CD4-positive, alpha-beta T cell treated with Interleukin-2 at 100 ng/mL for 4 hours (primary cell): ENCODE results near the gene NTRK1.

ENCODE experiments used
- DNase-seq: peaks from one replicate; pipeline ENCODE4 v3.0.0-alpha.2; 2020; ENCODE audit warnings: low spot score

The NTRK1 gene

GRCh38 chr1:156881101-156881500 is 20.4 kb downstream of the NTRK1 start:
- DNase-seq: no peak

DNA sequence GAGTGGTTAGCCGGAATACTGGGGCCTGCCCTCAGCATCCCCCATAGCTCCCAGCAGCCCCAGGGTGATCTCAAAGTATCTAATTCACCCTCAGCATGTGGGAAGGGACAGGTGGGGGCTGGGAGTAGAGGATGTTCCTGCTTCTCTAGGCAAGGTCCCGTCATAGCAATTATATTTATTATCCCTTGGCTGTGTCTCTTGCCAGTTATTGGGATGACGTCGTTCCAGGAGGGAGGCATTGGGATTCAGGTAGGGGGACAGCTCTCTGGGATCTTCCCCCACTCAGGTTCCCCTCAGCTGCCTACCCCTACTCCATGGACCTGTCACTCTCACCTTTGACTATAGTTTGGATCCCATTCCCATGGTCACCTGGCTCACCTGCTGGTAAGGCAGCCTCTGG is 21.0 kb downstream of the NTRK1 start:
- DNase-seq: no peak

DNA sequence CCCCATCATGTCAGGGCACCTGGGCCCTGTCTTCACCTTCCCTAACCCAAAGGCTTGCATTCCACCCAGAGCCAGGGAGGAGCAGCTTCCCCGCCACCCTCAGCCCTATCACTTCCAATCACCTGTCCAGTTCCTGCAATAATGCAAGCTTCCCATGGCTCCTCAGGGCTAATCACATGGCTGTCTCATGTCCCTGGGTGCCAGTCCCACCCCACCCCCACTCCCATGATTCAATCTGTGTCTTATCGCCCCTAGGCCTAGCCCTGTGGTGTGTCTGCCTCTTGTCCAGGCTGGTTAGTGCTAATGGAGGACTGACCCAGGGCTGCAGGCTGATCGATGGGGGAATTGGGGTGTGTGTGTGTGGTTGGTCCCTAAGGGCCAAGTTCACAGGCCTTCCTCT is 21.9 kb downstream of the NTRK1 start:
- DNase-seq: no peak

DNA sequence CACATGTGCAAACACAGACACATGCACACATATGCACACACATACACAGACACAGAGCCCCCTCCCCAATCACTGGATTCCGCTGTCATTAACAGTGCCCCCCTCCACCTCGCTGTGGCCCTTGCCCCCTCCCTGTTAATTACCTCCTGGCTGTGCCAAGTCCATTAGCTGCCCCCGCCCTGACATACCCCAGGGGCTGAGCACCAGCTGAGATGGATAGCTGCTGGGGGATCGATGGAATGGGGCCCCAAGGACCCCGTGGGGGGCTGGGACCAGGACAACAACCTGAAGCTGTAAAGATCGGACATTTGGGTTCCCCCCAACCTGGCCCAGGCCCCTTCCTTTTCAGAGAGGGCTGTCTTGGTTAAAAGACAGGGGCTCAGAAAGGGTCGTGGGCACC is 23.3 kb downstream of the NTRK1 start:
- no peak for DNase-seq

DNA sequence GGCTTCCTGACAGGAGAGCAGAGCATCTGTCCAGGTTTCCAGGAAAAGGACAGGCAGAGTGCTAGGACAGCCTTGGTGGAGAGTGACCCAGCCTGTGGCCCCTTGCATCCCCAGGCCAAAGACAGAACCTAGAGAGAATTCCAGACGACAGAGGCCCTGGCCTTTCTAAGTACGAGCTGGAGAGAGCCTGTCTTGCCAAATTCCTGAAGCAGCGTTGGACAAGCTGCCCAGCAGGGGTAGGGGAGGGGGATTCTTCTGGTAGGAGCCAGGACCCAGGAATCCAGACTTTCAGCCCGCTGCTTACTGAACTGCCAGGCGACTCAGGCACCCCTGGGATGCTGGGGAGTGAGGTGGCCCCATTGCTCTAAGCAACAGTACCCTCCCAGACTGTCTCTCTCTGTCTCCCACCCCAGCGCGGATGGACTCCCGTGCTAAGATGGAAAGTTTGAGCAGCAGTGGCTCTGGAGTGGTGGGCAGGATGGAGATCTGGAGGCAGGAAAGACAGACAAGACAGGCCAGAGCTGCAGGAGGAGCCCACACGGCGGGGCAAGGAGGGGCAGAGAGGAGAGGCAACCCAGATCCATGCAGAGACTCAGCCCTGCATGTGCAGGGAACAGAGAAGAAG is 24.0 kb downstream of the NTRK1 start:
- no peak for DNase-seq

DNA sequence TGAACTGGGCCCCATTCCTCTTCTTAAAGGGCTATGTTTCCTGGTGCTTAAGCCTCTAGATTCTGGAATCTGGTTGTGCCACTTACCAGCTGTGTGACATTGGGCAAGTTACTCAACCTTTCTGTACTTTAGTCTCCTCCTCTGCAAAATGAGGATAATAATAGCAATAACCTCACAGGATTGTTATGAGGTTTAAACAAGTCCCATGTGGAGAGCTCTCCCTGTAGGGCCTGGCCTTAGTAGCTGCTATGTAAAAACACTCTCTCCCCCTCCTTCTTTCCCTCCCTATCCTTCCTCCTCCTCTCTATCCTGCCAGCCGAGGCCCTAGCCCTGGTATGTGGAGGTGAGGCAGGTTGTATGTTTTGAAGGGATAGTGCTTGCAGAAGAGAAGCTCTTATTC is 24.6 kb downstream of the NTRK1 start:
- no peak for DNase-seq

- DNase-seq: no peak
These were observed 25.3 kb downstream of the NTRK1 start for GRCh38 chr1:156885880-156886355.

GRCh38 chr1:156886583-156887281 is 26.1 kb downstream of the NTRK1 start:
- DNase-seq: no peak

DNA sequence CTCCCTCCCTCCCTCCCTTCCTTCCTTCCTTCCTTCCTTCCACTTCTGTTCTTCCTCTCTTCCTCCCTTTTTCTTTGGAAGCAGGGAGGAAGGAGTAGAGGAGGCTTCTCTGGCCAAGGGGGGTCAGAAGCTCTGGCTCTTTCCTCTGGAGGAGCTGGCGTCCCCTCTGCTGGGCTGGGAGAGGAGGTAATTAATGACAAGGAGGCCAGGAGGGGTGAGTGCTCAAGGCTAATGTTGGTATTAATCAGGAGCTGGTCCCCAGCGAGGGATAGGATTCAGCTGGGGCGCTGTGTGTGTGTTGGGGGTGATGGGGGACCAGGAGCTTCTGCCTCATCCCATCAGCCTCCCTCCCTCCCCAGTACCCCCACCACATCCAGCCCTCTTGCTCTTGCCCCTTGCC is 26.7 kb downstream of the NTRK1 start:
- DNase-seq: no peak

DNA sequence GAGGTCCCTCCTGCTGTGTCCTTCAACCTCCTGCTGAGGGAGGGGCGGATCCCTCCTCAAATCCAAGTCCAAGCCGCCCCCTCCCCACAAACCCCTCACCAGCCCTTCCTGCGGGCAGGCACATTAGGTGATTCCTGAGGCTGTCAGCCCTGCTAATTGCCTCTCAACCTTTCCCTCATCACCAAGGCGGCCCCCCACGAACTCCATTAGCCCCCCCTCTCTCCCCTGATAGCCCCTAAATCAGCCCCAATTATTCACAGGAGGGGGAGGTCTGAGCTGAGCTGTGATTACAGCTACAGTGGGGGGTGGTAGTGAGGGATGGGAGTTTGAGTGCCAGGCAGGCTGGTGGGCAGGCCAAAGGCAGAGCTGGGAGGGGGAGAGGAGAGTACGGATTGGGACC is 27.1 kb downstream of the NTRK1 start:
- DNase-seq: no peak

DNA sequence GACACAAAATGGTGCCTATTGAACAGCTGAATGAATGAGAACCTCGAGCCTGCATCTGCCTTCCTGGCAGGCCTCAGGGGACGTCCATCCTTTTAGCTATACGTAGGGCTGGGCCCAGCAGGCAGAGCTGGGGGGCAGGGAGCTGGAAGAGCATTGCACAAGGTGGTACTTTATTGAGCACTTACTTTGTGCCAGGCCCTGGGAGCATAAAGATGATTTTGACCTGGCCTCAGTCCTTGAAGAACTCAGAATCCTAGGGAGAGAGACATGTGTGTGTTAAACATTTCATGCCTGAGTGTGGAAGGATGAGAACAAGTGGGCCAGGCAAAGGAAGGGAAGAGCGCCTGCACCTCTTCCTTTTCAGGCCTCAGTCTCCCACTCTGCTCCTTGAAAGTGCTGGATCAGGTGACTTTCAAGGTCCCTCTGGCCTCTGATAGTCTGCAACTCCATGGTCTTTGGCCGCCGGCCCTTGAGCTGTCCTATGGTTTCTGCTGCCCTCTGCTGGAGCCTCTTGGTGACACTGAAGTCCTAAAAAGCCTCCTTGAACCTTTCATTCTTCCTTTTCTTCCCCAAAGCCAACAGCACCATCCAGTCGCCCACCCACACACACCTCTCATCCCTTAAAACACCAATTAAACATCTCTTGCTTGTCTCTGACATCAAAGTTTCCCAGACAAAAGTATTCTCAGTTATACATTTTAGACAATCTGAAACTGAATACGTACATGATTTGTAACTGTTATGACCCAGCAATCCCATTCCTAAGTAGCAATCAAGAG is 29.3 kb downstream of the NTRK1 start:
- peak; percentile 60 for DNase-seq

GRCh38 chr1:156892190-156893047 is 31.8 kb downstream of the NTRK1 start:
- DNase-seq: peak; percentile 82

DNA sequence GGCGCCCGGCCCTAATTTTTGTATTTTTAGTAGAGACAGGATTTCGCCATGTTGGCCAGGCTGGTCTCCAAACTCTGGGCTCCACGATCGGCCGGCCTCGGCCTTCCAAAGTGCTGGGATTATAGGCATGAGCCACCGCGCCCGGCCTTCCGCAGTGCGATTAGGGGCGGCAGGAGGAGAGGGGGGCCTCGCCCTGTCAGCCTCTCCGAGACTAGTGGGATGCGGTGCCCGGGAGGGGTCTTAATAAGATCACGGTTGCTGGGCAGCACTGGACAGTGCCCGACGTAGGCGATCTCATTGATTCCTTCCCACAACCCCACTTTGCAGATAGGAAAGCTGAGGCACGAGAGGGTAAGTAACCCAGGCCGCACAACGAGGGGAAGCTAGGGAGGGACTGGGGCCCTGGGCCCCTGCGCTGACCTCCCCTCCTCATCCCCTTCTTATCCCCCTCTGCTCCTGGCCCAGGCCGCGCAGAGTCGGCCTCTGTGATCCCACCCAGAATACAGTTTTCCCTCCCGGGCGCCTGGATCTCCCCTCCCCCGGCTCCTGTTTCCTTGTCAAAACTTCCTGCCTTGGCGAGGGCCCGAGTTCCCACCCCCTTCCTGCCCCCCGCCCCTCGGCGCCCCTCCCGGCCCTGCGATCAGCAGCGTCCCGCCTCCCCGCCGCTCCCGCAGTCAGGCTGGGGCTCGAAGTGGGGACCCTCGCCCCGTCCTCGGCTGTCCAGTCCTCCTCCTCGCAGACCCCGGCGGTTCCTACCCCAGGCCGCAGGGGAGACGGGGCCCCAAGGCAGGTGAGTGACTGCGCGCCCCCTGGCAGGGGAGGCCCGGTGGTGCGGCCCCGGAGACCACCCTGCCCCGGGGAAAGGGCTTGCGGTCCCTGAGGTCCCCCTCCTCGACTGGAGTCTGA is 32.6 kb downstream of the NTRK1 start, which contains the start of gene PEAR1:
Gene PEAR1, plus strand, starts transcription at position 671 of the 906 bp plus-strand sequence. CDS start 10,209 bp downstream, outside the sequence.
- DNase-seq: no peak

DNA sequence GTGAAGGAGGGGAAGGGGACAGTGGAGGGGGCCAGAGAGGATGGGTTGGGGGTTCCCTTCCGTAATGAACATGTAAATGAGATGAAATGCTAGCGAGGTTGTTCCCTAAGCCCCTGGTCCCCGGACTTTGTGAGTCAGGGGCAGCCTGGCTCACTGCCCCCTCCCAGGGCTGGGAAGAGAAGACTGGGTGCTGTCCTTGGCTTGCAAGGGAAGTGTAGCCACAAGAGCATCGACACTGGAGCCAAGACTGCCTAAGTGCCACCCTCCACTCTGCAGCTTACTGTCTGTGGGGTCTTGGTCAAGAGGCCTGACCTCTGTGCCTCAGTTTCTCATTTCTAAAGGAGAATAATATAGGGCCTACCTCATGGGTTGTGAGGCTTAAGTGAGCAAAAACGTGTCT is 33.3 kb downstream of the NTRK1 start:
- DNase-seq: no peak

GRCh38 chr1:156894711-156895454 is 34.2 kb downstream of the NTRK1 start:
- DNase-seq: no peak

DNA sequence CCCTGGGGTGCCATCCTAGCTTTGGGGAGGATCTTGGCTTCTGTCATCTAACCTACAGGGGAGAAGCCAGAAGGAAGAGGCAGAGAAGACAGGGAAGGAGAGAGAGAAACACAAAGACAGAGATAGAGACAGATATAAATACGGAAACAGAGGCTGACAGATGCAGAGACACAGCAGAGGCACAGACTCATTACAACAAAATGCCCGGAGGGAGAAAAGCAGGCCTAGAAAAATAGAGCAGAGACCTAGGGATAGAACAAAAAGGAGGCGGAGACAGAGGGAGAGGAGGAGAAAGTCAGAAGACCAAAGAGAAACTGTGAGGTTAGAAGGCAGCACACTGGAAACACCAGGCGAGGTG is 34.8 kb downstream of the NTRK1 start:
- DNase-seq: no peak

DNA sequence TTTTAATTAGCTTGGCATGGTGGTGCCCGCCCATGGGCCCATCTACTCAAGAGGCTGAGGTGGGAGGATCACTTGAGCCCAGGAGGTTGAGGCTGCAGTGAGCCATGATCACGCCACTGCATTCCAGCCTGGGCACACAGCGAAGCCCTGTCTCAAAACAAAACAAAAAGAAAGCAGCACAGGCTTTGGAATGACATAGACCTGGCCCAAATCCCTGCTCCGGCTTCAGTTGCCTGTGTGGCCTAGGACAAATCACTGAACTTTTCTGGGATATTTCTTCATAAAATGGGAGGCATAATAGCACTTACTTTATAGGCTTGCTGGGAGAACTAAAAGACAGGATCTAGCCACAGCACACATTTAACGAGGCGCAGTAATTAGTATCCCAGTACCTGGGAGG is 35.3 kb downstream of the NTRK1 start:
- no peak for DNase-seq

DNA sequence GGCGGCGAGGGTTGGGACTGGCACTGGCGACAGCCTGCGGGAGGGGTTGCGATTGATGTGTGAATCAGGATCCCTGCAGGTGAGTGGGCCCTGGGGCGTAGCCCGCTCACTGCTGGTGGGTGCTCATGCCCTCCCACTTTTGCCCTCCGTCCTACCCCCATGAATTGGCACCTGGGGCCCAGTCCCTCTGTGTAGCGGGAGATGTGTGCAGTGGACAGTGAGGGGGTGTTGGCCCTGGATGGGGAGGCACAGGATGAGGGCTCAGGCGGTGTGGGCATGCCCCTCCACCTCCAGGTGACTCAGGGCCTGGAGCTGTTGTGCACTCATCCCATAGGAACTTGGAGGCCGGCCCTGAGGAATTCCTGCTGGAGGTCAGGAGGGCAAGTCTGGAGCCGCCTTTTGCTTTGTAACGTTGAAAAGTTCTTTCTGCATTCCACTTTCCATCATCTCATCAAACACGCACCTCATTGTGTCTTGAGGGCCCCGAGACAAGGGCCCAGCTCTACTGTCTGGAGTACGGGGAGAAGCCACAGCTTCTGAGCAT is 35.9 kb downstream of the NTRK1 start:
- no peak for DNase-seq

- DNase-seq: no peak
These were observed 36.6 kb downstream of the NTRK1 start for GRCh38 chr1:156897078-156897825.
